HG03342 (cell line): ENCODE results near the gene KIF16B.

Experiments
- ATAC-seq: cut with Tn5 transposase; IDR thresholded peaks from one replicate; pipeline ENCODE4 v1.9.1; 2021; ENCODE audit warnings: mild to moderate bottlenecking, moderate library complexity; ENCODE audit not compliant: unreplicated experiment

Gene KIF16B

GRCh38 chr20:16308754-16309153 lies 264.5 kb downstream of the KIF16B start:
- ATAC-seq: no peak

GRCh38 chr20:16302818-16303217 lies 270.4 kb downstream of the KIF16B start:
- no peak for ATAC-seq

- ATAC-seq: no peak
Observed at GRCh38 chr20:16301986-16302385, 271.3 kb downstream of the KIF16B start.

- no peak for ATAC-seq
Observed at GRCh38 chr20:16299897-16300296, 273.4 kb downstream of the KIF16B start.

GRCh38 chr20:16296931-16297330 lies 276.3 kb downstream of the KIF16B start:
- no peak for ATAC-seq

- no peak for ATAC-seq
Observed at GRCh38 chr20:16295534-16295933, 277.7 kb downstream of the KIF16B start.

GRCh38 chr20:16293590-16293989 lies 279.7 kb downstream of the KIF16B start:
- no peak for ATAC-seq

- no peak for ATAC-seq
Observed at GRCh38 chr20:16292226-16292880, 280.9 kb downstream of the KIF16B start.

- no peak for ATAC-seq
Observed at GRCh38 chr20:16290358-16290757, 282.9 kb downstream of the KIF16B start.

- no peak for ATAC-seq
Observed at GRCh38 chr20:16287776-16288175, 285.5 kb downstream of the KIF16B start.

- ATAC-seq: no peak
Observed at GRCh38 chr20:16286601-16287000, 286.6 kb downstream of the KIF16B start.

GRCh38 chr20:16284385-16285100 lies 288.7 kb downstream of the KIF16B start:
- no peak for ATAC-seq

GRCh38 chr20:16283978-16284377 lies 289.3 kb downstream of the KIF16B start:
- ATAC-seq: no peak

GRCh38 chr20:16283307-16283706 lies 289.9 kb downstream of the KIF16B start:
- no peak for ATAC-seq

- no peak for ATAC-seq
Observed at GRCh38 chr20:16280219-16280618, 293.0 kb downstream of the KIF16B start.

GRCh38 chr20:16279320-16279719 lies 293.9 kb downstream of the KIF16B start:
- ATAC-seq: no peak

GRCh38 chr20:16273812-16274555 lies 299.3 kb downstream of the KIF16B start:
- ATAC-seq: no peak

GRCh38 chr20:16272780-16273360 lies 300.4 kb downstream of the KIF16B start:
- ATAC-seq: no peak

- ATAC-seq: no peak
Observed at GRCh38 chr20:16271450-16271849, 301.8 kb downstream of the KIF16B start.

- no peak for ATAC-seq
Observed at GRCh38 chr20:16270989-16271388, 302.3 kb downstream of the KIF16B start.

GRCh38 chr20:16270314-16270931 lies 302.8 kb downstream of the KIF16B start:
- ATAC-seq: no peak
